GM18517 (cell line): Measurements from ENCODE around the gene KCNK4.
"Not testable (repeated sequence)": the region's sequence is repeated elsewhere in the genome, so short reads cannot be mapped to it uniquely, and the experiment has no call there.

Experiments used
- ATAC-seq: cut with Tn5 transposase; IDR thresholded peaks from one replicate; pipeline ENCODE4 v1.9.1; 2021; ENCODE audit warnings: mild to moderate bottlenecking, moderate library complexity; ENCODE audit not compliant: unreplicated experiment

The KCNK4 gene

GRCh38 chr11:64291262-64291751, at the start of gene KCNK4:
KCNK4 (plus strand) TSS chr11:64291302; CDS start chr11:64293019, 1,717 bp downstream.
- no peak for ATAC-seq

- ATAC-seq, result peak; percentile 4
These were observed 49.4 kb upstream of the KCNK4 start for GRCh38 chr11:64241491-64242374.

GRCh38 chr11:64243236-64243854, 47.8 kb upstream of the KCNK4 start:
- ATAC-seq, result no peak

GRCh38 chr11:64244107-64244506, 47.0 kb upstream of the KCNK4 start:
- ATAC-seq, result no peak

- no peak for ATAC-seq
These were observed 46.1 kb upstream of the KCNK4 start for GRCh38 chr11:64244966-64245365.

GRCh38 chr11:64245401-64245796, 45.7 kb upstream of the KCNK4 start:
- no peak for ATAC-seq

- ATAC-seq, result no peak
These were observed 45.1 kb upstream of the KCNK4 start for GRCh38 chr11:64245797-64246620.

GRCh38 chr11:64246621-64246870, 44.6 kb upstream of the KCNK4 start:
- ATAC-seq, result not testable (repeated sequence)

GRCh38 chr11:64246871-64247728, 44.0 kb upstream of the KCNK4 start, which contains the start of gene PPP1R14B:
PPP1R14B (minus strand) TSS chr11:64246943; CDS start chr11:64246673, 270 bp downstream.
- no peak for ATAC-seq

- ATAC-seq, result no peak
These were observed 43.2 kb upstream of the KCNK4 start for GRCh38 chr11:64247729-64248531.

GRCh38 chr11:64248578-64248977, 42.5 kb upstream of the KCNK4 start:
- ATAC-seq, result no peak

GRCh38 chr11:64249038-64249437, 42.1 kb upstream of the KCNK4 start:
- no peak for ATAC-seq

GRCh38 chr11:64249563-64250414, 41.3 kb upstream of the KCNK4 start:
- ATAC-seq, result no peak

- ATAC-seq, result no peak
These were observed 40.6 kb upstream of the KCNK4 start for GRCh38 chr11:64250415-64251015.

GRCh38 chr11:64251016-64251752, 39.9 kb upstream of the KCNK4 start, which contains the start of gene PLCB3:
PLCB3 (plus strand) TSS chr11:64251530; CDS start chr11:64251650, 120 bp downstream.
- ATAC-seq, result no peak

- no peak for ATAC-seq
These were observed 39.4 kb upstream of the KCNK4 start for GRCh38 chr11:64251753-64252002.

- no peak for ATAC-seq
These were observed 38.9 kb upstream of the KCNK4 start for GRCh38 chr11:64252003-64252872.
